ENCODE measurements around the gene INAFM2.

The INAFM2 gene

DNA sequence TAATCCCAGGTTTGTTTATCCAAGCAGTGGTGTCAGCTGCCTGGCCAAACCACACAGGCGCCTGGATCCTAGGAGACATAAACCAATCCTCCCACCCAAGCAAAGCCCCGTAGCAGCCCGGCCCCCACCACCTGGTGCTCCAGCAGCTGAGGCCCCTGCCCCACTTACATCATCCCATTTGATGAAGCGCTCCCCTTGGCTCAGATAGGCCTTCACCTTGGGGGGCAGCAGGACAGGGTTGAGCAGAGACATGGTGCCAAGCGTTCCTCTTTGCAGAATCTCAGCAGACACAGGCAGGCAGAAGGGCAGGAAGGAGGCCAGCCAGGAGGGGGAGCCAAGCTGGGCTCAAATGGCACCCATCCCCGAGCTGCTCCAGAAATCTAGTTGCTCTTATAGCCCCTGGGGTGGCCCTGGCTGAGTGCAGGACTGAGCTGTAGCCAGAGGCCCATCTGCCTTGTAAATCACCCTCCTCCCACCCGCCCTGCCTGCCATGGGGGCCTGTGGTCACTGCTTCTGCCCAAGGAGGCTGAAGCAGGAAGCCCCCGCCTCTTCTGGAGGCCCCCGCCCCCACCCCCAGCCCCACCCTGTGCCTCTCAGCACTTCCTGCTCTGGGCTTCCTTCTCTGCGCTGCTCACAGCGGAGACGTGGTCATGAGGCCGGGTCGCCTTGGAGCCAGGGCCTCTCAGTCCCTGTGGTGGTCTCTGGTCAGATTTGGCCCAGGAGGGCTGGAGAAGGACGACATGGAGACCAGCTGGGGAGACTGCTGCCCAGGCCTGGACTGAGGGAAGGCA is 15.9 kb upstream of the INAFM2 start, which contains the start of gene PLCB2:
Gene PLCB2, minus strand, starts transcription at position 515 of the 791 bp plus-strand sequence. Its CDS starts 263 bp downstream, at position 252.
- DNase-seq = no peak

DNA sequence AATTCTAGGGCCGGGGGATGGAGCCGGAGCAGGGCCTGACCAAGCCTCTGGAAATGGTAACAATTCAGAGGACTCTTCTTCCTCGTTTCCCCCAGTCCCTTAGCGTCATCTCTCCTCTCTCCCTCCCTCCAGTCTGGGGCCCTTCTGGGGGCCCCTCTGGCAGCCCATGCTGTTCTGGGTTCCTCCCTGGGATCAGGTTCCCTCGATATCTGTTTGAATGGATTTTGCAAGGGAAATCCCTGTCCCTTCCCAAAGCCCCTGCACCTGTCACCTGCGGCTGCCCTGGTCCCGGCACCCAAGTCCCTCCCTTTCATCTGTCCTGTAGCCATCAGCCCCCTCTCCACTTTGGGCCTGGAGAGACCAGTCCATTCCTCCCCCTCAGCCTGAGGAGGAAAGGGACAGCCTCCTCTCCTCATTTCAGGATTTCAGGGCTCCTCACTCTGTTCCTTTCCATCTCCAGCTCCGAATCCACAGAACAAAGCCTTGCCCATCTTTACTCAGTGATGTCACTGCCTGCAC is 14.1 kb upstream of the INAFM2 start:
- DNase-seq = no peak

- DNase-seq = no peak
Measured at GRCh38 chr15:40310001-40310959, 13.2 kb upstream of the INAFM2 start.

GRCh38 chr15:40310993-40311392 is 12.5 kb upstream of the INAFM2 start:
- DNase-seq = no peak

DNA sequence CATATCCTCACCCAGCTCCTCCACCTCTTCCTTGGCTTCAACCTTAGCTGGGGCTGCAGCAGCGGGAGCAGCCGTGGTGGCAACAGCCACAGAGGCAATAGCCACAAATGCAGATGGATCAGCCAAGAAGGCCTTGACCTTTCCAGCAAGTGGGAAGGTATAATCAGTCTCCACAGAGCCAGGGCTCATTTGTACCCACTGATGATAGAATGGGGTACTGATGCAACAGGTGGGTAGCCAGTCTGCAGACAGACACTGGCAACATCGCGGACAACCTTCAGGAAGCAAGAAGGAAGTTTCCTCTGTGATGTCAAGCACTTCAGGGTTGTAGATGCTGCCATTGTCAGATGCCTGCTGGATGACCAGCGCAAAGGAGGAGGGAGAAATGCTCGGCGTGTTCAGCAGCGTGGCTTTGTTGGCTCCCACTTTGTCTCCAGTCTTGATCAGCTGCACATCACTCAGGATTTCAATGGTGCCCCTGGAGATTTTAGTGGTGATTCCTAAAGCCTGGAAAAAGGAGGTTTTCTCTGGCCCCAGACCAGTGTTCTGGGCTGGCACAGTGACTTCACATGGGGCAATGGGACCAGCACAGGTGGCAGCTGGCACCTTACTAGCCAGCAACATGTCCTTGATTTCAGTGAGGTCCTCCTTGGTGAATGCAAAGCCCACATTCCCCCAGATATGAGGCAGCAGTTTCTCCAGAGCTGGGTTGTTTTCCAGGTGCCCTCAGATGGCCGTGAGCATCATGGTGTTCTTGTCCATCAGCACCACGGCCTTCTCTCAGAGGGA is 10.9 kb upstream of the INAFM2 start:
- DNase-seq = no peak

DNA sequence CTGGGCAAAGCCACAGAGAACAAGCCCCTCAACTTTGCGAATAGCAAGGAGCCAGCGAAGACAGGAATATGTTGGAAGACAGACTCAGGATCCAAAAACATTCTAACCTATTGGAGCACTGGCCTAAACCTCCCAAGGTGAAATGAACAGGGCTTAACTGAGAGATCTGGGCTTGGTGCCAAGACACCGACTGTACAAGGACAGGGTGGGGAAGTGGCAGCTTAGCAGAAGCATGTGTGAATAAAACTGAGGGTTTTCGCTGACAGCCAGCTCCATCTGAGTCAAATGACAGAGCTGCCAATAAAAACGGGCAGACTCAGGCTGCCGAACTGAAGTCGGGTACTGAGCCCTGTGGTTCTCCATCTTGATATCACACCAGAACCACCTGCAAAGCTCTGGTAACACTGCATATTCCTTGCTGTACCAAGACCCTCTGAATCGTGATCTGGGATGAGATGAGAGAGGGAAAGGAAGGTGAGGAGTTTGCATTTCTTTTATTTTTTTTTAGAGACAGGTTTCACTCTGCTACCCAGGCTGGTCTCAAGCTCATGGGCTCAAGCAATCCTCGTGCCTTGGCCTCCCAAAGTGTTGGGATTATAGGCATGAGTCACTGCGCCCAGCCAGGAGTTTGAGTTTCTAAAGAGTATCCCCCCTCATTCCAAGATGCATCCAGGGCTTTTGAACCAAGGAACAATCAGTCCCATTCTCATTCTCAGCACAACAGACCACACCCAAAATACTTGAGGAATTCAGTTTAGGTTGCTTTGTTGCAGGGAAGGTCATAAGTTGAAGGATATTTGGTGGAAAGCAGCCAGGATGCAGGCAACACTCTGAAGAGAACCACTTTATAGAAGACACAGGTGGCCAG is 9.7 kb upstream of the INAFM2 start:
- DNase-seq = no peak

DNA sequence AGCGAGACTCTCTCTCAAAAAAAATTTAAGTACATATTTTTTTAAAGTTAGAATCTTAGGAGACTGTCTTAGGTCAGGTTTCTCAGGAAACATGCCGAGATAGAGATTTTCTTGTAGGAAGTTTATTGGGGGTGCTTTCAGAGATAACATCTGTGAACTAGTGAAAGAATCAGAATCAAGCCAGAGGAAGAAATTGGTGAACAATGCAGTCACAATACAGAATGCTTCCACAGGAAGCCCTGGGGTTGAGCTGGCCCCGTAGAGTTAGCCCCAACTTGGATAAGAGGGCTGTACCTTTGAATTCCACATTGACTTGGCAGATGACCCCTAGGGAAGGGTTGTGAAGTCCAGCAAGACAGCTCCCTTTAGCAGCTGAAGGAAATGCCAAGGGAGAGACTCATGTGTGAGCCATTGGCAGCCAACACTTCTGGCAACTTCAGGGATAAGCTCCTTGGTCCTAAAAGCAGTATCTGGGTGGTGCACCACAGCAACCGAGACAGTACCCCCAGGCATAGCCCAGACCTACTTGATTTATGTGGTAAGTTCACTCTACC is 8.7 kb upstream of the INAFM2 start:
- no peak for DNase-seq

DNA sequence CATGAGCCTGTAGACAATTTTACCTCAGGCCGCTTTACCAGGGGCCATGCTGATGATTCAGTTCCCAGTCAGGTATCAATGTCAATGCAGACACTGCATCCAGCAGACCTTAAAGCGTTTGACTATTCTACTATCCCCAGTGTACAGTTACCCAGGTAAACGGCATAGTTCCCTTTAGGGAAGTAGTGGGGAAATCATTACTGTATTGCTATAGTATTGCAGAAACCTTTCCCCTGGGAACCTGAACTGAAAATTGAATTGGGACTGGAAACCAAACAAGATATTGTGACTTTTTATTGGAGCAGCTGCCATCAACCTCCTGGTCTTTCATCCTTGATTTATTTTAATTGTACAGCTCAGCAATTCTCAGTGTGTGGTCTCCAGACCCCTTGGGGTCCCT is 6.6 kb upstream of the INAFM2 start:
- DNase-seq = no peak

DNA sequence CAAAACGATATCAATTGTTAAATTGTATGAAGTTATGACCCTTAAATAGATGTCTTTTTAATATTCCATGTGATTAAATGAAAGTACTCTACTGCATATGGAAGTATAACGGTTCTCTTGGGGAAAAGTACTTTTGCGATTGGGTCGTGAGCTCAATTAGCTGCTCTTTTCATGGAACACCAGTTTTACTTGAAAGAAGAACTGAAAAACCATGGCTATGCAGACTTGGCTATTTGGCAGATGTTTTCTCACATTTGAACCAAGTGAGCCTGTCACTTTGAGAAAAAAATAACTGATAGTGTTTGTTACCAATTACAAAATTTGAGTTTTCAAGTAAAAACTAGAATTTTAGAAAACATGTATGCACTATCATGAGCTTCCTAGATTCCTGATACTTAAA is 5.9 kb upstream of the INAFM2 start:
- no peak for DNase-seq

DNA sequence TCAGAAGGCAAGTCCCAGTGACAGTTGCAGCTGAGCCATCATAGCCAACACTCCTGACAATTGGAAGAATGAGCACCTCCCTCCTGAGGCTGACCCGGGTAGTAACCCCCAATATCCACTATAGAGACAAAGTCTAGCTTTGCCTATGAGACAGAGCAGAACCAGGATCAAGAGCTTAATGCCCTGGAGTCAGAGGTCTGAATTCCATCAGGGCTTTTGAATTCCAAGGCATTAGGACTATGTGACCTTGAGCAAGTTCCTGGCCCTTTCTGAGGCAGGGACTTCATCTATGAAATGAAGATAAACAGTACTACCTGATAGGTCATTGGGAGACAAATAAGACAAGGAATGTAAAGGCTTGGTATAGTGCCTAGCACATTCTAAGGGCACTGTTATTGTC is 3.1 kb upstream of the INAFM2 start:
- no peak for DNase-seq

DNA sequence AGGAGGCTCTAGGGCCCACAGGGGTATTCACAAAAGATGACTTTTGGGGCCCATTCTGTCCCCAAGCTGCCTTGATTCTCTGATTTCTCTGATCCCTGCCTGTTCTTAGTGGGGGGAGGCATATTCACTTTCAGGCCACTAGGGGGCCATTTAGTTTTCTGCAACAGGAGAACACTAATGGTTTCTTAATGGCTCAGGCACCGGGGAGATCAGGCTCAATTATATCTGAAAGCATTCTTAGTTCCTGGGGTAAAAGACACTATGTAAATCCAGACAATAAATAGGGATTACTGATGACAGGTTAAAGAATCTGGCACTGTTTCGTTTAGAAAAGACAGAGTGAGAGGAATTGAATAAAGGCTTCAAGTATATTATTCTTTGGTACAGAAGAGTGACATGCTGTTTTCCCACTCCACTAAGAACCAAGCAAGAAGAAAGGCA is 2.5 kb upstream of the INAFM2 start:
- DNase-seq = no peak

- DNase-seq = no peak
Measured at GRCh38 chr15:40322531-40323238, 807 bp upstream of the INAFM2 start.

DNA sequence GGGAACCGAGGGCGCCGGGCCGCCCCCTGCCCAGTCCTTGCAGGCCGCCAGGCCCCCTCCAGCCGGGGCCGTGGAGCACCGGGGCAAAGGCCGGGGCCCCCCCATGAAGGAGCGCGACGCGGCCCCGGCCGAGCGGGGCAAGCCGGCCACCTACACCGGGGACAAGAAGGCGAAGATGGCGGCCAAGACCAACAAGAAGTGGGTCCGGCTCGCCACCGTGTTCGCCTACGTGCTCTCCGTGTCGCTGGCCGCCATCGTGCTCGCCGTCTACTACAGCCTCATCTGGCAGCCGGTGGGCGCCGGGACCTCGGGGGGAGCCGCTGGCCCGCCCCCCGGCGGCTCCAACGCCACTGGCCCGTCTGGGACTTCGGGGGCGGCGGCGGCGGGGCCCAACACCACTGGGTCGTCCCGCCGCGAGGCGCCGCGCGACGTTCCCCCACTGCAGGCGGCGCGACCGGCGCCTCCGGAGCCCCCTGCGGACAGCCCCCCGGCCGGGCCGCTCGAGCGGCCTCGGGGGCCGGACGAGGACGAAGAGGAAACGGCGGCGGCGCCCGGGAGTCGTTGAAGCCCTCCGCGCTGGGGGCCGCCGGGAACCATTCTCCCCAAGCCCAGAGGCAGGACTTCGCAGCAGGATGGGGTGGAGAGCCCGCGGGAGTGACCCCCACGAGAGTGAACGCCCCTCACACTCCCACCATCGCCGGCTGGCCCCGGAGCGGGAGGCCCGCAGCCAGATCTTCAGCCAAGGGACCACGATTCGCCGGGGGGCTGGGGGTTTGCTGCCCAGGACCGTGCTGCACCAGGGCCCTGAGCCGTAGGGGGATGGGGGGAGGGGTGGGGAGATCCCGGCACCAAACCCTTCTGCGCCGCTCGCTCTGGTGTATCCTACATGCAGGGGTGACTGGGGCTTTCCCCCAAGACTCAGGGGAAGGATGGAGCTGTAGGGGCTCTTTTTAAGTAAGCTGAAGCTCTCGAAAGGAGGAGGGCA is 753 bp downstream of the INAFM2 start:
- DNase-seq = no peak

DNA sequence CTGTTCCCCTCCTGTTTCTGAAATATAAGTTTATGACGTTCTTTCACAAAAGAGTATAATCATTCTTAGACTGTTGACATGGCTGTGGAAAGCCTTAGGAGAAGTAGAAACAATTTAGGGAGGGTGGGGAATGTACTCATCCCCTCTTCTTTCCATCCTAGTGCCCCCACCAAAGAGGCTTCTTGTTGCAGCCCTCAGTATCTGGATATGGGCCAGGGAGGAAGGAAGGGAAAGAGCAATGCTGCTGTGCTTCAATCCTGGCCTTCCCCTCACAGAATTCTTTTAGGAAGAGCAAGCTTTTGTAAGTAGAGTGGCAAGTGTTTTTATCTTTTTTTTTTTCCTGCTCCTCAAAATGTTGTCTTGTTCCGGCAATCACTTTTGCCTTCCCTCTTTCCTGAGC is 1.7 kb downstream of the INAFM2 start:
- no peak for DNase-seq

DNA sequence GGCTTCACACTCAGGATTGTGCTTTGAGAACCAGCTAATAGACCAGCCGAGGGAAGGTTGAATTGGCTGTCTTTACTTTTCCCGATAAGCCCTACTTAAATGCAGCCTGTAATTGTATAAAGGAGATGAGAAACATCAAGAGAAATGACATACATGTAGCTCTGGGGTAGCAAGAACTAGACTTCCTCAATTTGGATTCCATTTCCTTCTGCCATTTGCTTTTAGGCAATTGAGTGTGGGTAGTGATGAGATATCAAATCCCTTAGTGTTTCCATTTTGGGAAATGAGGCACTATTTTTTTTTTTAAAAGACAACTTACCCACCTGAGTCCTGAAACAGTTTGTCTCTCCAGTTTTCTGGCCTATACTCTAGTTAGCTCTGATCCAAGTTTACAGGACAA is 2.2 kb downstream of the INAFM2 start:
- DNase-seq = no peak

- DNase-seq = no peak
Measured at GRCh38 chr15:40327457-40327856, 4.0 kb downstream of the INAFM2 start.

- no peak for DNase-seq
Measured at GRCh38 chr15:40328176-40328575, 4.7 kb downstream of the INAFM2 start.

- no peak for DNase-seq
Measured at GRCh38 chr15:40328751-40329150, 5.3 kb downstream of the INAFM2 start.

- DNase-seq = no peak
Measured at GRCh38 chr15:40329804-40330203, 6.3 kb downstream of the INAFM2 start.

All from 8988T (cell line).